ENCODE data around the gene ARID1B. TPM values are rescaled to one million over a fixed set of nuclear protein-coding genes. Genes with fewer than 3 reads are reported as not detected.

Gene ARID1B
- total RNA-seq, 1 experiment from 2014 or later, result 35.6 TPM

DNA sequence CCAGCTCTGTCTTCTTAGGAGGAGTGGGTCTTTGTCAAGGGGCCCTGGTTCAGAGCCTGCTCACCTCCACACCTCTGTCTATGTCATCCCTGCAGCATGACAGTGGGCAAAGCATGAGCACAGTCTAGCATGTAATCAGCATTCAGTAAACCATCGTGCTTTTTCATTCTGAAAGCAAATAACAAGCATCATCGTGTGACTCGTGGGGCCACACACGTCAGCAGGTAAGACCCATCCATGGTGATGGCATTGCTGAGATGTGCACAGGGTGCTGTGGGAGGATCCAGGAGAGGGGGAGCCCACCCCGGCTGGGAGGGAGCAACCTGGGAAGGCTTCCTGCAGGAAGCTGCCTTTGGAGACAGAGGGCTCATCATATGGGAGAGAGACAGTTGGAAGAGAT is 439.4 kb downstream of the ARID1B start:
- Histone ChIP-seq H3K9ac (ENCODE audit: low read length) (no peak overlapping the region), H3K9me3 (ENCODE audit: control insufficient read depth in 1 of 2, insufficient read depth in 1 of 2, low read depth in 1 of 2, low read length in 2 of 2) (no peaks in the 10 kb centered on the region), H3K9me2 (ENCODE audit: insufficient read depth) (no peaks in the 10 kb centered on the region; the same call in 1 of the 2 replicates), H4K20me1 (ENCODE audit: insufficient read depth) (no peaks in the 10 kb centered on the region), H3K4me1 (ENCODE audit: control insufficient read depth in 1 of 2, insufficient read depth in 2 of 2, low read length in 2 of 2) (peaks cover 14 to 26% of the 10 kb centered on the region in 2 experiments), H3K4me3 (replicated peaks in 1 of 2; ENCODE audit: low read depth in 1 of 2, low read length in 2 of 2) (no peak overlapping the region), H3K27me3 (ENCODE audit: insufficient read depth, low read length) (no peaks in the 10 kb centered on the region), H3K4me2 (ENCODE audit: low read length) (no peak overlapping the region), H3K27ac (ENCODE audit: low read depth, low read length) (no peak overlapping the region), H2AFZ (ENCODE audit: low read depth, low read length, poor library complexity, severe bottlenecking) (no peak overlapping the region), H3K36me3 (ENCODE audit: control insufficient read depth in 1 of 2, insufficient read depth in 2 of 2, low read length in 2 of 2) (no peaks in the 10 kb centered on the region), H3K79me2 (ENCODE audit: insufficient read depth, low read length) (no peaks in the 10 kb centered on the region)
- CTCF ChIA-PET, result no interaction called here
- intact Hi-C loops (cut with micrococcal nuclease), result no loop called here
- POLR2A ChIA-PET, result no interaction called here
- no peak for DNase-seq (ENCODE audit: low read depth, low spot score)
- RAD21 ChIA-PET (ENCODE audit: low non-redundant PET in 1 of 2, low total read pairs in 2 of 2, uncharacterized antibody in 2 of 2, unreplicated experiment in 2 of 2), result no interaction called here
- BruUV-seq (replicated peaks), result no TSS peak
- no peak for ATAC-seq
- TF ChIP-seq MAX (IDR thresholded peaks at IDR 0.05) (no peak), ZBTB33 (IDR thresholded peaks at IDR 0.05; ENCODE audit: extremely low read depth, insufficient replicate concordance, low read length) (no peak), CEBPB (IDR thresholded peaks at IDR 0.05; ENCODE audit: low read depth) (no peak), JUND (IDR thresholded peaks at IDR 0.05) (no peak), POLR2A (IDR thresholded peaks at IDR 0.05; ENCODE audit: borderline replicate concordance, extremely low read depth, insufficient read depth, insufficient read length) (no peak), SP1 (IDR thresholded peaks at IDR 0.05; ENCODE audit: low read depth) (no peak), CBX3 (IDR thresholded peaks at IDR 0.05; ENCODE audit: low read depth) (no peak)
- TF ChIP-seq, protein P1, sequence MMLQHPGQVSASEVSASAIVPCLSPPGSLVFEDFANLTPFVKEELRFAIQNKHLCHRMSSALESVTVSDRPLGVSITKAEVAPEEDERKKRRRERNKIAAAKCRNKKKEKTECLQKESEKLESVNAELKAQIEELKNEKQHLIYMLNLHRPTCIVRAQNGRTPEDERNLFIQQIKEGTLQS (IDR thresholded peaks at IDR 0.05), result no peak
